Measurements from ENCODE around the gene ELF1. TPM values are rescaled to one million over a fixed set of nuclear protein-coding genes. Genes with fewer than 3 reads are reported as not detected.
A peak's percentile ranks its signal among the peaks of the same experiment; 100 is the strongest.

ELF1 gene
- total RNA-seq, 1 experiment from 2014 or later: 15.3 TPM

DNA sequence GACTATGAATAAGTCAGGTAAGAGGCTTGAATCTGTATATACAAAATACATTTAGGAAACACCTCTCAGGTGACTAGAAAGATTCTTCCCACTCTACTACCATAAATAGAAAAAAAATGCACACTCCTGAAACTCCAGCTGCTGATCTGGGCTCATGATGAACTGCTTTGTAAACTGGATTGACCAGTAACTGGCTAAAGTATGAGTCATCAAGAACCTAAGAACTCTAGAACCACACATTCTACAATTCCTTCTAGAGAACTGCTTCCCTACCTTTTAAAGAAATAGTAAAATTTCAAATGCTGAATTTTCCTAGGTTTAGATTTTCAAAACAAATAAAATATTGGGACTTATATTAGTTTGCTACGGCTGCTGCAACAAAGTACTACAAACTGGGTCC lies 55.2 kb downstream of the ELF1 start:
- CTCF ChIA-PET: no interaction called here
- Histone ChIP-seq H3K9me2 (replicated peaks; ENCODE audit: low read length) (no peaks in the 10 kb centered on the region), H3K9me3 (ENCODE audit: low read length) (no peaks in the 10 kb centered on the region), H2AFZ (ENCODE audit: low read length) (no peak overlapping the region), H3K27me3 (ENCODE audit: low read length) (no peaks in the 10 kb centered on the region), H3K27ac (ENCODE audit: low read length) (no peak overlapping the region), H3K36me3 (ENCODE audit: low read depth, low read length) (no peaks in the 10 kb centered on the region), H3K9ac (ENCODE audit: low read length) (no peak overlapping the region), H3F3A (ENCODE audit: low read length, unreplicated experiment) (no peaks in the 10 kb centered on the region), H3K4me3 (ENCODE audit: low read length) (no peak overlapping the region), H3K4me1 (ENCODE audit: insufficient read depth, low read length) (peaks cover 7% of the 10 kb centered on the region; the same call in 1 of the 2 replicates), H3K79me2 (ENCODE audit: low read length) (peaks cover 40% of the 10 kb centered on the region), H3K4me2 (ENCODE audit: low read length) (peak overlapping the region; percentile 33; the same call in 1 of the 2 replicates), H4K20me1 (ENCODE audit: low read length) (no peaks in the 10 kb centered on the region)
- BruUV-seq (replicated peaks): no TSS peak
- ATAC-seq: peak; percentile 83
- POLR2A ChIA-PET (ENCODE audit: unreplicated experiment): no interaction called here
- DNase-seq: peak; percentile 74
- TF ChIP-seq EZH2phosphoT487 (IDR thresholded peaks at IDR 0.05; ENCODE audit: borderline replicate concordance, low read length): no peak
- no peak for TF ChIP-seq EZH2 (IDR thresholded peaks at IDR 0.05; ENCODE audit: low read length, unreplicated experiment)
- TF ChIP-seq CTCF (conservative IDR thresholded peaks at IDR 0.05; ENCODE audit: low read depth, low read length): no peak
- intact Hi-C loops (cut with micrococcal nuclease): no loop called here

DNA sequence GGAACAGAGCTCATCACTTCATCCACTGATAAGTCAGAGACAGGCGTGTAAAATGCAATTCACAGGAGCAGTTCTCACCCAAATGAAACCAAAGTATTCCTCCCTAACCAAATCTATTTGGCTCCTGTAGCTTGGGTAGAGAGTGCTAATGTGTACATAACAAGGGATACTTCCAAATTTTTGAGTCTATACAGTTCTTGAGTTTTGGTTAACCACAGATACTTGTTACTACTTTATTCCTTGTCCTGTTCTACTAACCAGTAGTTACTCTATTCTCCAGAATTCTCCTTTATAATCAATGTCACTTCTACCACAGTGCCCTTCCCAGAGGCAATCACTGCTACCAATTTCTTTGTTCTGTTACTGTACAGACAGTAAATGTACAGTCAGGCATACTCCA lies 57.3 kb downstream of the ELF1 start:
- no TSS peak for BruUV-seq (replicated peaks)
- CTCF ChIA-PET: no interaction called here
- Histone ChIP-seq H3K4me3 (ENCODE audit: low read length) (no peak overlapping the region), H3K27me3 (ENCODE audit: low read length) (no peaks in the 10 kb centered on the region), H2AFZ (ENCODE audit: low read length) (no peak overlapping the region), H3F3A (ENCODE audit: low read length, unreplicated experiment) (no peaks in the 10 kb centered on the region), H3K36me3 (ENCODE audit: low read depth, low read length) (no peaks in the 10 kb centered on the region; the same call in none of the 2 replicates), H3K79me2 (ENCODE audit: low read length) (peaks cover 25% of the 10 kb centered on the region), H3K4me1 (ENCODE audit: insufficient read depth, low read length) (peaks cover 7% of the 10 kb centered on the region; the same call in 1 of the 2 replicates), H3K9me2 (replicated peaks; ENCODE audit: low read length) (no peaks in the 10 kb centered on the region), H3K27ac (ENCODE audit: low read length) (no peak overlapping the region), H3K4me2 (ENCODE audit: low read length) (no peak overlapping the region), H3K9me3 (ENCODE audit: low read length) (no peaks in the 10 kb centered on the region), H4K20me1 (ENCODE audit: low read length) (no peaks in the 10 kb centered on the region), H3K9ac (ENCODE audit: low read length) (no peak overlapping the region)
- ATAC-seq (no peak), DNase-seq (no peak)
- POLR2A ChIA-PET (ENCODE audit: unreplicated experiment): no interaction called here
- intact Hi-C loops (cut with micrococcal nuclease): no loop called here
- TF ChIP-seq EZH2phosphoT487 (IDR thresholded peaks at IDR 0.05; ENCODE audit: borderline replicate concordance, low read length): no peak
- TF ChIP-seq CTCF (conservative IDR thresholded peaks at IDR 0.05; ENCODE audit: low read depth, low read length): no peak
- no peak for TF ChIP-seq EZH2 (IDR thresholded peaks at IDR 0.05; ENCODE audit: low read length, unreplicated experiment)

- BruUV-seq (replicated peaks): no TSS peak
- H3K36me3 ChIP-seq (ENCODE audit: low read depth, low read length): no peaks in the 10 kb centered on the region; the same call in none of the 2 replicates
- ChIA-PET CTCF (no interaction called here), POLR2A (ENCODE audit: unreplicated experiment) (no interaction called here)
- H3K27me3 ChIP-seq (ENCODE audit: low read length): no peaks in the 10 kb centered on the region
- H3K4me3 ChIP-seq (ENCODE audit: low read length): no peak overlapping the region
- no peaks in the 10 kb centered on the region for H3K9me2 ChIP-seq (replicated peaks; ENCODE audit: low read length)
- H3F3A ChIP-seq (ENCODE audit: low read length, unreplicated experiment): no peaks in the 10 kb centered on the region
- no peaks in the 10 kb centered on the region for H4K20me1 ChIP-seq (ENCODE audit: low read length)
- H2AFZ ChIP-seq (ENCODE audit: low read length): no peak overlapping the region
- intact Hi-C loops (cut with micrococcal nuclease): no loop called here
- ATAC-seq (no peak), DNase-seq (no peak)
- no peak overlapping the region for H3K9ac ChIP-seq (ENCODE audit: low read length)
- H3K79me2 ChIP-seq (ENCODE audit: low read length): peaks cover 21% of the 10 kb centered on the region
- peaks cover 7% of the 10 kb centered on the region; the same call in 1 of the 2 replicates for H3K4me1 ChIP-seq (ENCODE audit: insufficient read depth, low read length)
- H3K9me3 ChIP-seq (ENCODE audit: low read length): no peaks in the 10 kb centered on the region
- H3K27ac ChIP-seq (ENCODE audit: low read length): no peak overlapping the region
- H3K4me2 ChIP-seq (ENCODE audit: low read length): no peak overlapping the region
- TF ChIP-seq EZH2 (IDR thresholded peaks at IDR 0.05; ENCODE audit: low read length, unreplicated experiment) (no peak), CTCF (conservative IDR thresholded peaks at IDR 0.05; ENCODE audit: low read depth, low read length) (no peak)
Measured at GRCh38 chr13:40961214-40961613, 57.9 kb downstream of the ELF1 start.

All from PC-3 (cell line).